ENCODE measurements around the gene CFAP54.

Gene CFAP54

DNA sequence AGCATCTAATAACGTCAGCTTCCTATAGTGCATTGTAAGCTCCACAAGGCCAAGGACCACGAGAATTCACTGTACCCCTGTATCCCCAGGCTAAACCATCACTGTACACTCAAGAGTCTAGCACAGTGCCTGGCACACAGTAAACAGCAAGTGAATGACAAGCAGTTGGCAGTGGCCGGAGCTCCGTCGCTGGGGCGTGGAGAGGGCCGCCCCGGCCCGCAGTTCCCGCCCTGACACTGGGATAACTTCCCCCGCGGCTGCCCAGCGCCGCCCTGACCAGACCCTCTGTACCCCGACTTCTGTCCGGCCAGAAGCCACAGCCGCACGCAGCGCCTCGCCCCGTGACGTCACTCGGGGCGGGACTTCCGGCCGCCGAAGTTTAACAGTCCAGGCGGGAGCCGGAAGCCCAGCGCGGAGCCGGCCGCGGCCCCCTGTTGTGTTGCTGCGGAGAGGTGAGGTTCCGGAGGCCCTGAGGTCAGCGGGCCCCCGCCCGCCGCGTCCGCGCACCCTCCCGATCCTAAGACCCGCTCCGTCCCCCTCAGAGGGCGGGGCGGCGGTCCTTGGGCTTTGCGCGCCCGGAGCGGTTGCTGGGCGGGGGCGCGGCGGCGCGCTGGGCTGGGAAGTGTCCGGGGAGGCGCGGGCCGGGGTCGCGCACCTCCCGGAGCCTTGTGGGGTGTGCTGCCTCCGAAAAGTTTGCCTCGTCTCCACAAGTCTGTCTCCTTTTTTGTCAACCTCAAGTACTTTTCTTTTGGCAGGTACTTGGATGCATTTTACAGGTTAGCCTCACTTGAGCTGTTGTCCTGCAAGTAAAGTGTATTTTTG lies 417.7 kb downstream of the CFAP54 start, which contains the start of gene NEDD1 (continued):
- TF ChIP-seq, protein P1, sequence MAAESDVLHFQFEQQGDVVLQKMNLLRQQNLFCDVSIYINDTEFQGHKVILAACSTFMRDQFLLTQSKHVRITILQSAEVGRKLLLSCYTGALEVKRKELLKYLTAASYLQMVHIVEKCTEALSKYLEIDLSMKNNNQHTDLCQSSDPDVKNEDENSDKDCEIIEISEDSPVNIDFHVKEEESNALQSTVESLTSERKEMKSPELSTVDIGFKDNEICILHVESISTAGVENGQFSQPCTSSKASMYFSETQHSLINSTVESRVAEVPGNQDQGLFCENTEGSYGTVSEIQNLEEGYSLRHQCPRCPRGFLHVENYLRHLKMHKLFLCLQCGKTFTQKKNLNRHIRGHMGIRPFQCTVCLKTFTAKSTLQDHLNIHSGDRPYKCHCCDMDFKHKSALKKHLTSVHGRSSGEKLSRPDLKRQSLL (tag by site-specific recombination; IDR thresholded peaks at IDR 0.05): no peak
- no peak for TF ChIP-seq ZSCAN23 (tag by site-specific recombination; IDR thresholded peaks at IDR 0.05)
- no peak for TF ChIP-seq ZNF174 (tag by site-specific recombination; IDR thresholded peaks at IDR 0.05)
- peak; percentile 95 for TF ChIP-seq ZBTB21 (tag by site-specific recombination; IDR thresholded peaks at IDR 0.05)
- TF ChIP-seq, protein P2, sequence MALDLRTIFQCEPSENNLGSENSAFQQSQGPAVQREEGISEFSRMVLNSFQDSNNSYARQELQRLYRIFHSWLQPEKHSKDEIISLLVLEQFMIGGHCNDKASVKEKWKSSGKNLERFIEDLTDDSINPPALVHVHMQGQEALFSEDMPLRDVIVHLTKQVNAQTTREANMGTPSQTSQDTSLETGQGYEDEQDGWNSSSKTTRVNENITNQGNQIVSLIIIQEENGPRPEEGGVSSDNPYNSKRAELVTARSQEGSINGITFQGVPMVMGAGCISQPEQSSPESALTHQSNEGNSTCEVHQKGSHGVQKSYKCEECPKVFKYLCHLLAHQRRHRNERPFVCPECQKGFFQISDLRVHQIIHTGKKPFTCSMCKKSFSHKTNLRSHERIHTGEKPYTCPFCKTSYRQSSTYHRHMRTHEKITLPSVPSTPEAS (tag by site-specific recombination; IDR thresholded peaks at IDR 0.05): no peak
- TF ChIP-seq ZNF138 (tag by site-specific recombination; IDR thresholded peaks at IDR 0.05; ENCODE audit: borderline replicate concordance): no peak
- no peak for TF ChIP-seq ZBTB48 (tag by site-specific recombination; IDR thresholded peaks at IDR 0.05)
- no peak for TF ChIP-seq SCRT1 (tag by site-specific recombination; IDR thresholded peaks at IDR 0.05; ENCODE audit: borderline replicate concordance)
- TF ChIP-seq, protein P3, sequence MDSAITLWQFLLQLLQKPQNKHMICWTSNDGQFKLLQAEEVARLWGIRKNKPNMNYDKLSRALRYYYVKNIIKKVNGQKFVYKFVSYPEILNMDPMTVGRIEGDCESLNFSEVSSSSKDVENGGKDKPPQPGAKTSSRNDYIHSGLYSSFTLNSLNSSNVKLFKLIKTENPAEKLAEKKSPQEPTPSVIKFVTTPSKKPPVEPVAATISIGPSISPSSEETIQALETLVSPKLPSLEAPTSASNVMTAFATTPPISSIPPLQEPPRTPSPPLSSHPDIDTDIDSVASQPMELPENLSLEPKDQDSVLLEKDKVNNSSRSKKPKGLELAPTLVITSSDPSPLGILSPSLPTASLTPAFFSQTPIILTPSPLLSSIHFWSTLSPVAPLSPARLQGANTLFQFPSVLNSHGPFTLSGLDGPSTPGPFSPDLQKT (IDR thresholded peaks at IDR 0.05; ENCODE audit: borderline replicate concordance, low read depth, low read length): no peak
- no peak for TF ChIP-seq MYNN (tag by site-specific recombination; IDR thresholded peaks at IDR 0.05; ENCODE audit: borderline replicate concordance)
- peak; percentile 75 for TF ChIP-seq KLF8 (tag by site-specific recombination; IDR thresholded peaks at IDR 0.05)
- no peak for TF ChIP-seq ZNF132 (tag by site-specific recombination; IDR thresholded peaks at IDR 0.05; ENCODE audit: borderline replicate concordance)
- peak; percentile 52 for TF ChIP-seq ZXDB (tag by site-specific recombination; IDR thresholded peaks at IDR 0.05)
- peak; percentile 70 for TF ChIP-seq KLF10 (tag by site-specific recombination; IDR thresholded peaks at IDR 0.05)
- TF ChIP-seq ZNF677 (tag by site-specific recombination; IDR thresholded peaks at IDR 0.05): no peak
- no peak for TF ChIP-seq ZNF561 (tag by site-specific recombination; IDR thresholded peaks at IDR 0.05; ENCODE audit: borderline replicate concordance)
- TF ChIP-seq, protein P4, sequence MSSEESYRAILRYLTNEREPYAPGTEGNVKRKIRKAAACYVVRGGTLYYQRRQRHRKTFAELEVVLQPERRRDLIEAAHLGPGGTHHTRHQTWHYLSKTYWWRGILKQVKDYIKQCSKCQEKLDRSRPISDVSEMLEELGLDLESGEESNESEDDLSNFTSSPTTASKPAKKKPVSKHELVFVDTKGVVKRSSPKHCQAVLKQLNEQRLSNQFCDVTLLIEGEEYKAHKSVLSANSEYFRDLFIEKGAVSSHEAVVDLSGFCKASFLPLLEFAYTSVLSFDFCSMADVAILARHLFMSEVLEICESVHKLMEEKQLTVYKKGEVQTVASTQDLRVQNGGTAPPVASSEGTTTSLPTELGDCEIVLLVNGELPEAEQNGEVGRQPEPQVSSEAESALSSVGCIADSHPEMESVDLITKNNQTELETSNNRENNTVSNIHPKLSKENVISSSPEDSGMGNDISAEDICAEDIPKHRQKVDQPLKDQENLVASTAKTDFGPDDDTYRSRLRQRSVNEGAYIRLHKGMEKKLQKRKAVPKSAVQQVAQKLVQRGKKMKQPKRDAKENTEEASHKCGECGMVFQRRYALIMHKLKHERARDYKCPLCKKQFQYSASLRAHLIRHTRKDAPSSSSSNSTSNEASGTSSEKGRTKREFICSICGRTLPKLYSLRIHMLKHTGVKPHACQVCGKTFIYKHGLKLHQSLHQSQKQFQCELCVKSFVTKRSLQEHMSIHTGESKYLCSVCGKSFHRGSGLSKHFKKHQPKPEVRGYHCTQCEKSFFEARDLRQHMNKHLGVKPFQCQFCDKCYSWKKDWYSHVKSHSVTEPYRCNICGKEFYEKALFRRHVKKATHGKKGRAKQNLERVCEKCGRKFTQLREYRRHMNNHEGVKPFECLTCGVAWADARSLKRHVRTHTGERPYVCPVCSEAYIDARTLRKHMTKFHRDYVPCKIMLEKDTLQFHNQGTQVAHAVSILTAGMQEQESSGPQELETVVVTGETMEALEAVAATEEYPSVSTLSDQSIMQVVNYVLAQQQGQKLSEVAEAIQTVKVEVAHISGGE (tag by site-specific recombination; conservative IDR thresholded peaks at IDR 0.05; ENCODE audit: low read depth): peak; percentile 89
- peak; percentile 97 for TF ChIP-seq ZNF629 (tag by site-specific recombination; IDR thresholded peaks at IDR 0.05)
- TF ChIP-seq, protein P5, sequence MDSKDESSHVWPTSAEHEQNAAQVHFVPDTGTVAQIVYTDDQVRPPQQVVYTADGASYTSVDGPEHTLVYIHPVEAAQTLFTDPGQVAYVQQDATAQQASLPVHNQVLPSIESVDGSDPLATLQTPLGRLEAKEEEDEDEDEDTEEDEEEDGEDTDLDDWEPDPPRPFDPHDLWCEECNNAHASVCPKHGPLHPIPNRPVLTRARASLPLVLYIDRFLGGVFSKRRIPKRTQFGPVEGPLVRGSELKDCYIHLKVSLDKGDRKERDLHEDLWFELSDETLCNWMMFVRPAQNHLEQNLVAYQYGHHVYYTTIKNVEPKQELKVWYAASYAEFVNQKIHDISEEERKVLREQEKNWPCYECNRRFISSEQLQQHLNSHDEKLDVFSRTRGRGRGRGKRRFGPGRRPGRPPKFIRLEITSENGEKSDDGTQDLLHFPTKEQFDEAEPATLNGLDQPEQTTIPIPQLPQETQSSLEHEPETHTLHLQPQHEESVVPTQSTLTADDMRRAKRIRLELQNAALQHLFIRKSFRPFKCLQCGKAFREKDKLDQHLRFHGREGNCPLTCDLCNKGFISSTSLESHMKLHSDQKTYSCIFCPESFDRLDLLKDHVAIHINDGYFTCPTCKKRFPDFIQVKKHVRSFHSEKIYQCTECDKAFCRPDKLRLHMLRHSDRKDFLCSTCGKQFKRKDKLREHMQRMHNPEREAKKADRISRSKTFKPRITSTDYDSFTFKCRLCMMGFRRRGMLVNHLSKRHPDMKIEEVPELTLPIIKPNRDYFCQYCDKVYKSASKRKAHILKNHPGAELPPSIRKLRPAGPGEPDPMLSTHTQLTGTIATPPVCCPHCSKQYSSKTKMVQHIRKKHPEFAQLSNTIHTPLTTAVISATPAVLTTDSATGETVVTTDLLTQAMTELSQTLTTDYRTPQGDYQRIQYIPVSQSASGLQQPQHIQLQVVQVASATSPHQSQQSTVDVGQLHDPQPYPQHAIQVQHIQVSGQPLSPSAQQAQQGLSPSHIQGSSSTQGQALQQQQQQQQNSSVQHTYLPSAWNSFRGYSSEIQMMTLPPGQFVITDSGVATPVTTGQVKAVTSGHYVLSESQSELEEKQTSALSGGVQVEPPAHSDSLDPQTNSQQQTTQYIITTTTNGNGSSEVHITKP (tag by site-specific recombination; IDR thresholded peaks at IDR 0.05): no peak
- TF ChIP-seq, protein P6, sequence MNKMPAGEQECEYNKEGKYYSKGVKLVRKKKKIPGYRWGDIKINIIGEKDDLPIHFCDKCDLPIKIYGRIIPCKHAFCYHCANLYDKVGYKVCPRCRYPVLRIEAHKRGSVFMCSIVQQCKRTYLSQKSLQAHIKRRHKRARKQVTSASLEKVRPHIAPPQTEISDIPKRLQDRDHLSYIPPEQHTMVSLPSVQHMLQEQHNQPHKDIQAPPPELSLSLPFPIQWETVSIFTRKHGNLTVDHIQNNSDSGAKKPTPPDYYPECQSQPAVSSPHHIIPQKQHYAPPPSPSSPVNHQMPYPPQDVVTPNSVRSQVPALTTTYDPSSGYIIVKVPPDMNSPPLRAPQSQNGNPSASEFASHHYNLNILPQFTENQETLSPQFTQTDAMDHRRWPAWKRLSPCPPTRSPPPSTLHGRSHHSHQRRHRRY (tag by site-specific recombination; IDR thresholded peaks at IDR 0.05): no peak
- TF ChIP-seq, protein P7, sequence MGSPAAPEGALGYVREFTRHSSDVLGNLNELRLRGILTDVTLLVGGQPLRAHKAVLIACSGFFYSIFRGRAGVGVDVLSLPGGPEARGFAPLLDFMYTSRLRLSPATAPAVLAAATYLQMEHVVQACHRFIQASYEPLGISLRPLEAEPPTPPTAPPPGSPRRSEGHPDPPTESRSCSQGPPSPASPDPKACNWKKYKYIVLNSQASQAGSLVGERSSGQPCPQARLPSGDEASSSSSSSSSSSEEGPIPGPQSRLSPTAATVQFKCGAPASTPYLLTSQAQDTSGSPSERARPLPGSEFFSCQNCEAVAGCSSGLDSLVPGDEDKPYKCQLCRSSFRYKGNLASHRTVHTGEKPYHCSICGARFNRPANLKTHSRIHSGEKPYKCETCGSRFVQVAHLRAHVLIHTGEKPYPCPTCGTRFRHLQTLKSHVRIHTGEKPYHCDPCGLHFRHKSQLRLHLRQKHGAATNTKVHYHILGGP (tag by site-specific recombination; IDR thresholded peaks at IDR 0.05): no peak
- TF ChIP-seq ZNF549 (tag by site-specific recombination; IDR thresholded peaks at IDR 0.05): no peak
- TF ChIP-seq ZNF473 (tag by site-specific recombination; IDR thresholded peaks at IDR 0.05): no peak
- 0 out of 2 replicates have a peak, but pooled peaks have one; percentile 20 for TF ChIP-seq ZNF324 (tag by site-specific recombination; IDR thresholded peaks at IDR 0.05)
- no peak for TF ChIP-seq ZNF169 (tag by site-specific recombination; IDR thresholded peaks at IDR 0.05)
- no peak for TF ChIP-seq ZNF670 (tag by site-specific recombination; IDR thresholded peaks at IDR 0.05; ENCODE audit: low read depth)
